HFFc6 (cell line): ENCODE data around the gene DPYSL4. TPM values are rescaled to one million over a fixed set of nuclear protein-coding genes. Genes with fewer than 3 reads are reported as not detected.

Experiments
- DNase-seq: peaks from one replicate; pipeline ENCODE4 v3.0.0-alpha.2; 2018
- H3K27ac Mint-ChIP-seq: 2 replicates; pipeline ENCODE4 v1.8.0; 2020; ENCODE audit warnings: mild to moderate bottlenecking, mixed read lengths
- H3K27me3 Mint-ChIP-seq: 2 replicates; pipeline ENCODE4 v1.8.0; 2021; ENCODE audit warnings: mild to moderate bottlenecking, moderate library complexity, mixed read lengths; ENCODE audit not compliant: insufficient read depth
- H3K36me3 Mint-ChIP-seq: 2 replicates; pipeline ENCODE4 v1.8.0; 2021; ENCODE audit warnings: low read depth, mixed read lengths
- H3K4me1 Mint-ChIP-seq: 2 replicates; pipeline ENCODE4 v1.8.0; 2020; ENCODE audit warnings: low read depth, mixed read lengths
- H3K4me3 Mint-ChIP-seq: 2 replicates; pipeline ENCODE4 v1.8.0; 2020; ENCODE audit warnings: mild to moderate bottlenecking, moderate library complexity, mixed read lengths
- H3K9me3 Mint-ChIP-seq: 2 replicates; pipeline ENCODE4 v1.8.0; 2020; ENCODE audit warnings: mild to moderate bottlenecking, mixed read lengths
- total RNA-seq, 6 experiments: library from RNA; stranded (reverse); fragmentation: NEBNext Ultra II Directional; extraction: Animal tissue kit (Norgen Biotek cat#: 25700); gene quantifications; 2 replicates in 1 of 6; 3 replicates in 5 of 6; pipeline ENCODE4 v1.2.3, GENCODE V29; 2021
- TF ChIP-seq, protein P1 (sequence below): fragments of 200-600 bp; sonication (generic); IDR thresholded peaks from 2 replicates; pipeline ENCODE4 v1.5.0; 2021; ENCODE audit warnings: antibody characterized with exemption, mild to moderate bottlenecking

The DPYSL4 gene
- total RNA-seq, 6 experiments from 2014 or later, result 0.13 to 2.4 (median 0.34) TPM

DNA sequence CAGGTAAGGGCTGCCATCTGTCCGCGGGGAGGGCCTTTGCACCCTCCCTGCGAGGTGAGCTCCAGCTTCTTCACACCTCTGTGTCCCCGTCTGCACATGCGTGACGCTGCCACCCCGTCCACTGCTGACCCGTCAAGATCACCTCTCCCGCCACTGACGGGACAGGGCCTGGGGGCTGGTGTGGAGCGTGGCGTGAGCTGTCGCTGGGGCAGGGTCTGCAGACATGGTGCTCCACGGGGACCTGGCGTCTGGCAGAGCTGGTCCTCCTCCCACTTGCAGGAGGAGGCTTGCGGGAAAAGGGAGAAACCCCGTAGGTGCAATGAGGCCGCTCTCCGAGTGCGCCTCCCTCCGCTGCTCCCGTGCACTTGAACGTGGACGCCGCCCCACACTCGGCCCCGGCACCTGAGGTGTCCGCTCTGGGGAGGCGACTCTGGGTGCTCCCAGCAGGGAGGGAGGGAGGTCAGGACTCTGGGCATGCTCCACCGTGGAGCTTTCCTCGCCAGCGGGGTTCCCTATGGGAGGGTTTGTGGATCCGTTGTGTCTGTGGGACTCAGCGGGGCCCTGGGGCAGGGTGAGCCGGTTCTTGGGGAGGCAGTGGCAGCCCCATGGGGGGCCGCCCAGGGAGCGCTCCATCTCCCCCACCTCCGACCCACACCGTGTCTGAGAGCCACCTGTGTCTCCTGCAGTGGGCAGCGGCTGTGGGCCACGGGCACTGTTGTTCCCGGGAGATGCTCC lies 17.6 kb upstream of the DPYSL4 start:
- DNase-seq, result no peak
- TF ChIP-seq, protein P1, sequence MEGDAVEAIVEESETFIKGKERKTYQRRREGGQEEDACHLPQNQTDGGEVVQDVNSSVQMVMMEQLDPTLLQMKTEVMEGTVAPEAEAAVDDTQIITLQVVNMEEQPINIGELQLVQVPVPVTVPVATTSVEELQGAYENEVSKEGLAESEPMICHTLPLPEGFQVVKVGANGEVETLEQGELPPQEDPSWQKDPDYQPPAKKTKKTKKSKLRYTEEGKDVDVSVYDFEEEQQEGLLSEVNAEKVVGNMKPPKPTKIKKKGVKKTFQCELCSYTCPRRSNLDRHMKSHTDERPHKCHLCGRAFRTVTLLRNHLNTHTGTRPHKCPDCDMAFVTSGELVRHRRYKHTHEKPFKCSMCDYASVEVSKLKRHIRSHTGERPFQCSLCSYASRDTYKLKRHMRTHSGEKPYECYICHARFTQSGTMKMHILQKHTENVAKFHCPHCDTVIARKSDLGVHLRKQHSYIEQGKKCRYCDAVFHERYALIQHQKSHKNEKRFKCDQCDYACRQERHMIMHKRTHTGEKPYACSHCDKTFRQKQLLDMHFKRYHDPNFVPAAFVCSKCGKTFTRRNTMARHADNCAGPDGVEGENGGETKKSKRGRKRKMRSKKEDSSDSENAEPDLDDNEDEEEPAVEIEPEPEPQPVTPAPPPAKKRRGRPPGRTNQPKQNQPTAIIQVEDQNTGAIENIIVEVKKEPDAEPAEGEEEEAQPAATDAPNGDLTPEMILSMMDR, result no peak
- H3K9me3 Mint-ChIP-seq, result peaks cover 12% of the 10 kb centered on the region
- H3K27me3 Mint-ChIP-seq, result peaks cover 5% of the 10 kb centered on the region
- H3K4me3 Mint-ChIP-seq, result no peak overlapping the region
- H3K27ac Mint-ChIP-seq, result no peak overlapping the region
- no peaks in the 10 kb centered on the region; the same call in 1 of the 2 replicates for H3K4me1 Mint-ChIP-seq
- H3K36me3 Mint-ChIP-seq, result peaks cover 4% of the 10 kb centered on the region; the same call in 1 of the 2 replicates

DNA sequence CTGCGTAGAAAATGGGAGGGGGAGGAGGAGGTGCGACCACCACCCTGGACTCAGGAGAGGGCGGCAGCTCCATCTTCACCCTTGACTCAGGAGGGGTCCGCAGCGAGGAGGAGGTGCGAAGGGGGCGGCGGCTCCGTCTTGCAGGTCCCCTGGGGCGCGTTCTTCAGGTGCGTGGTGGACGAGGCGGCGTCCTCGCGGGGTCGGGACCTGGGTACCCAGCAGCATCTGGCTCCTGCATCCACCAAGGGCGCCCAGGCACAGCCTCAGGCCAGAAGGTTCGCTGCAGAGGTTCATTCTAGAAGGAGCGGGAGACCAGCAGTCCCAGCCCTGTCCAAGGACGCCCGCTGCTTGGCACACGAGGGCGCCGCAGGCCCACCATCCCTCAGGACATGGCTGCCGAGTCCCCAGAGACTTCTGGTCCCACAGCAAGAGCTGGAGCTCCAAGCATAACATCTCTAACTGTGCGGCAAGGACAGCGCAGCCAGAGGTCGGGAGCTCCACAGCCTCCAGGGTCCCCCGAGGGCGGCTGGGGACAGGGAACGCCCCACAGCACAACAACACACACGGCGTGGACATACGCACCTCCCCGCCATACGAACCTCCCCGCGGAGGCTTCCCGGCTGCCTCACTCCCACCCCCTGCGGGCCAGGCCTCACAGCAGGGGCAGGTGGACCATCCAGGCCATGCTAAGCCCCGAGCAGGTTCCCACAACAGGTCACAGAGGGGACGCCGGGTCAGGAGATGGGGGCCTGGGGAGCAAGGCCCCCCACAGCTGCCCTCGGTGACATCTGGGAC lies 16.8 kb upstream of the DPYSL4 start:
- peaks cover 19% of the 10 kb centered on the region for H3K9me3 Mint-ChIP-seq
- DNase-seq, result no peak
- peaks cover 4% of the 10 kb centered on the region; the same call in 1 of the 2 replicates for H3K36me3 Mint-ChIP-seq
- no peak overlapping the region for H3K4me3 Mint-ChIP-seq
- TF ChIP-seq, protein P1, result no peak
- no peaks in the 10 kb centered on the region for H3K4me1 Mint-ChIP-seq
- no peak overlapping the region for H3K27ac Mint-ChIP-seq
- H3K27me3 Mint-ChIP-seq, result peaks cover 11% of the 10 kb centered on the region

GRCh38 chr10:132170561-132171361 lies 16.0 kb upstream of the DPYSL4 start:
- no peak overlapping the region for H3K27ac Mint-ChIP-seq
- H3K4me1 Mint-ChIP-seq, result no peaks in the 10 kb centered on the region
- H3K9me3 Mint-ChIP-seq, result peaks cover 19% of the 10 kb centered on the region
- H3K4me3 Mint-ChIP-seq, result no peak overlapping the region
- H3K27me3 Mint-ChIP-seq, result peaks cover 14% of the 10 kb centered on the region
- H3K36me3 Mint-ChIP-seq, result peaks cover 4% of the 10 kb centered on the region; the same call in 1 of the 2 replicates
- DNase-seq, result no peak
- TF ChIP-seq, protein P1, result no peak

- TF ChIP-seq, protein P1, result no peak
- H3K27ac Mint-ChIP-seq, result no peak overlapping the region
- H3K27me3 Mint-ChIP-seq, result peaks cover 21% of the 10 kb centered on the region
- peaks cover 4% of the 10 kb centered on the region; the same call in 1 of the 2 replicates for H3K36me3 Mint-ChIP-seq
- H3K9me3 Mint-ChIP-seq, result peaks cover 19% of the 10 kb centered on the region
- no peak for DNase-seq
- no peaks in the 10 kb centered on the region for H3K4me1 Mint-ChIP-seq
- H3K4me3 Mint-ChIP-seq, result no peak overlapping the region
Measured at GRCh38 chr10:132172091-132173066, 14.4 kb upstream of the DPYSL4 start.
